Adrenal gland (tissue), 5 donors: ENCODE measurements around the gene SF3B2.

ENCODE experiments used
- CTCF ChIP-seq, 6 experiments: fragments of 450-650 bp in 4 of 6; fragments of 200-600 bp in 2 of 6; sonication (generic) in 1 of 6; IDR thresholded peaks; 1 replicate in 5 of 6; 2 replicates in 1 of 6; pipeline versions ENCODE4 v1.5.1 to v1.8.0; 2016 to 2021; ENCODE audit warnings: antibody characterized with exemption in 6 of 6, mild to moderate bottlenecking in 2 of 6, moderate library complexity in 1 of 6
- POLR2A ChIP-seq, 2 donors: fragments of 450-650 bp; IDR thresholded peaks; one replicate each; pipeline ENCODE4 v1.6.1; 2017; ENCODE audit warnings: antibody characterized with exemption in 2 of 2, mild to moderate bottlenecking in 2 of 2, moderate library complexity in 1 of 2
- donor health status: DM: no; HTN: no; CAD: no.

- no peak for TF ChIP-seq CTCF (IDR thresholded peaks at IDR 0.05)
- no peak for TF ChIP-seq POLR2A (IDR thresholded peaks at IDR 0.05)
Measured at GRCh38 chr11:66048547-66049323, 3.4 kb upstream of the SF3B2 start, which contains the start of gene GAL3ST3.
